PC-9 (cell line): ENCODE data around the gene PARN. TPM values are rescaled to one million over a fixed set of nuclear protein-coding genes. Genes with fewer than 3 reads are reported as not detected.

Experiments
- BruUV-seq: library from RNA; stranded (reverse); fragments of 400-500 nt; replicated peaks from 2 replicates; lab custom pipeline; 2021; lab: Mats Ljungman, UMichigan
- CTCF ChIA-PET: fragments of 300-600 bp; sonication (Branson Sonifier 250); formaldehyde crosslinking; loops from one replicate; lab custom pipeline; 2022; ENCODE audit warnings: antibody characterized with exemption; lab: Charles Lee
- POLR2A ChIA-PET: fragments of 300-600 bp; sonication (Branson Sonifier 250); formaldehyde crosslinking; loops from one replicate; lab custom pipeline; 2022; ENCODE audit warnings: antibody characterized with exemption; ENCODE audit not compliant: unreplicated experiment; lab: Charles Lee
- DNase-seq, 2 experiments: peaks; one replicate each; pipeline versions ENCODE4 v3.0.0 to v3.0.0-alpha.2; 2015 to 2022; ENCODE audit warnings: mixed read lengths in 1 of 2
- H2AFZ ChIP-seq: fragments of 200-600 bp; sonication (generic); 2 replicates; pipeline ENCODE4 v1.8.1; 2017; ENCODE audit warnings: antibody characterized with exemption
- H3F3A ChIP-seq: fragments of 200-600 bp; sonication (generic); 2 replicates; pipeline ENCODE4 v1.8.1; 2017; ENCODE audit warnings: antibody characterized with exemption, mild to moderate bottlenecking, low read depth; ENCODE audit not compliant: insufficient read depth
- H3K27ac ChIP-seq: fragments of 200-600 bp; sonication (generic); 2 replicates; pipeline ENCODE4 v1.6.1; 2016; ENCODE audit warnings: mixed run types
- H3K27me3 ChIP-seq: fragments of 200-600 bp; sonication (generic); 2 replicates; pipeline ENCODE4 v1.6.1; 2016; ENCODE audit warnings: low read depth, mixed run types; ENCODE audit not compliant: insufficient read depth
- H3K36me3 ChIP-seq: fragments of 200-600 bp; sonication (generic); 2 replicates; pipeline ENCODE4 v1.6.1; 2016; ENCODE audit warnings: low read depth, mixed run types
- H3K4me1 ChIP-seq: fragments of 200-600 bp; sonication (generic); replicated peaks from 2 replicates; pipeline ENCODE4 v1.6.1; 2016; ENCODE audit warnings: mixed run types; ENCODE audit not compliant: insufficient read depth
- H3K4me2 ChIP-seq: fragments of 200-600 bp; sonication (generic); 2 replicates; pipeline ENCODE4 v1.6.1; 2017; ENCODE audit warnings: mixed run types
- H3K4me3 ChIP-seq: fragments of 200-600 bp; sonication (generic); 2 replicates; pipeline ENCODE4 v1.6.1; 2016; ENCODE audit warnings: mixed run types
- H3K79me2 ChIP-seq: fragments of 200-600 bp; sonication (generic); 2 replicates; pipeline ENCODE4 v1.6.1; 2017; ENCODE audit warnings: low read depth, mixed run types
- H3K9me2 ChIP-seq: fragments of 200-600 bp; sonication (generic); 2 replicates; pipeline ENCODE4 v1.8.1; 2017; ENCODE audit warnings: mild to moderate bottlenecking; ENCODE audit not compliant: insufficient read depth
- H3K9me3 ChIP-seq: fragments of 200-600 bp; sonication (generic); 2 replicates; pipeline ENCODE4 v1.8.1; 2016; ENCODE audit warnings: low read depth; ENCODE audit not compliant: insufficient read depth
- H4K20me1 ChIP-seq: fragments of 200-600 bp; sonication (generic); 2 replicates; pipeline ENCODE4 v1.8.1; 2017; ENCODE audit not compliant: insufficient read depth
- EZH2 ChIP-seq: fragments of 200-600 bp; sonication (generic); IDR thresholded peaks from 2 replicates; pipeline ENCODE4 v1.8.0; 2017; ENCODE audit warnings: antibody characterized with exemption, low read depth
- intact Hi-C: fragments of 100-400 bp; cut with micrococcal nuclease; formaldehyde crosslinking; loops from one replicate; pipeline ENCODE4 v1.10.0; 2022; ENCODE audit not compliant: unreplicated experiment
- total RNA-seq: library from RNA; stranded (reverse); gene quantifications from 2 replicates; pipeline ENCODE4 v1.2.3, GENCODE V29; 2021
- TF ChIP-seq, protein P1 (sequence below): fragments of 200-600 bp; sonication (generic); conservative IDR thresholded peaks from 2 replicates; pipeline ENCODE4 v1.6.1; 2017; ENCODE audit warnings: mixed run types, antibody characterized with exemption, mild to moderate bottlenecking, moderate library complexity

Gene PARN
- total RNA-seq, 1 experiment from 2014 or later, result 53.0 TPM

DNA sequence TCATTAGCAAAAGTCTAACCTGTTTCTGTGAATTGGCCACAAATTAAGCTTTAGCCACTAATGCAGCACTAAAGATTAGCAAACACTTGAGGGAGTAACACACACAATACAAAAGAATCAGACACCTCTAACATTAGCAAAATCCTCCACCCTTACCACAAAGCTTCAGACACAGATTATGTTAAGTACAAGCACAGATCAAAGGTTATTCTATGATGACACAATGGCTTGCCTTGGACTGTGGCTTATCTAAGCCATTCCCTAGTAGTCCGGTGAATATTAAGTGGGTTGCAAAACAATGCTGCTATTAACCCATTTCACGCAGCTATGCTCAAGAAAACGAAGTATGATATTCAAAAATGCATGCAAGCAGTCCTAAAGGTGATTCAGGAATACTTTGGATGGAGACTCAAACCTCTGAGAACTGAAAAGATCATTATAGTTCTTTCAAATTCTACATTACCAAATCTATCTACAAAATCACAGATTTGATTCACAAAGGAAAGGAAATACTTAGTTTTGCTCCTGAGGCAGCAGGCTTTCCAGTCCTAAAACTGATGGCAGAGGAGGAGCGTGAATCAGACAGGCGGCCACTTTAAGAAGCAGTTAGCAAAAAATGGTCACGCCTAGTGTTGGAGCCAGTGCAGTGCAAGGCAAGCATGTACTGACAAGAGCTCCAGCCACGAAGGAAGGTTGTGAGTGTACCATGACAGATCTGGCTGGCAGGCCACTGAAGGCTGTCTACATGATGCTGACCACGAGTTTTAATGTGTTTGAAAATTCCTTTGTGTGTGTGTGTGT lies 67.2 kb downstream of the PARN start:
- Histone ChIP-seq H3K9me3 (no peaks in the 10 kb centered on the region), H3K79me2 (no peaks in the 10 kb centered on the region), H3K9me2 (no peaks in the 10 kb centered on the region), H3K27me3 (no peaks in the 10 kb centered on the region), H3F3A (peaks cover 29% of the 10 kb centered on the region), H2AFZ (no peak overlapping the region), H3K36me3 (peaks cover 3% of the 10 kb centered on the region; the same call in 1 of the 2 replicates), H3K27ac (no peak overlapping the region), H3K4me2 (no peak overlapping the region), H3K4me3 (no peak overlapping the region), H3K4me1 (peaks cover 34% of the 10 kb centered on the region), H4K20me1 (peaks cover 17% of the 10 kb centered on the region)
- ChIA-PET CTCF (interaction anchor here (0.6 kb wide), 1 partner anchor 66 kb away, joined by 6 read pairs; no protein-coding TSS in a partner anchor), POLR2A (no interaction called here)
- TF ChIP-seq, protein P1, sequence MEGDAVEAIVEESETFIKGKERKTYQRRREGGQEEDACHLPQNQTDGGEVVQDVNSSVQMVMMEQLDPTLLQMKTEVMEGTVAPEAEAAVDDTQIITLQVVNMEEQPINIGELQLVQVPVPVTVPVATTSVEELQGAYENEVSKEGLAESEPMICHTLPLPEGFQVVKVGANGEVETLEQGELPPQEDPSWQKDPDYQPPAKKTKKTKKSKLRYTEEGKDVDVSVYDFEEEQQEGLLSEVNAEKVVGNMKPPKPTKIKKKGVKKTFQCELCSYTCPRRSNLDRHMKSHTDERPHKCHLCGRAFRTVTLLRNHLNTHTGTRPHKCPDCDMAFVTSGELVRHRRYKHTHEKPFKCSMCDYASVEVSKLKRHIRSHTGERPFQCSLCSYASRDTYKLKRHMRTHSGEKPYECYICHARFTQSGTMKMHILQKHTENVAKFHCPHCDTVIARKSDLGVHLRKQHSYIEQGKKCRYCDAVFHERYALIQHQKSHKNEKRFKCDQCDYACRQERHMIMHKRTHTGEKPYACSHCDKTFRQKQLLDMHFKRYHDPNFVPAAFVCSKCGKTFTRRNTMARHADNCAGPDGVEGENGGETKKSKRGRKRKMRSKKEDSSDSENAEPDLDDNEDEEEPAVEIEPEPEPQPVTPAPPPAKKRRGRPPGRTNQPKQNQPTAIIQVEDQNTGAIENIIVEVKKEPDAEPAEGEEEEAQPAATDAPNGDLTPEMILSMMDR, result no peak
- TF ChIP-seq EZH2, result no peak
- intact Hi-C loops, result no loop called here
- DNase-seq, result no peak
- no TSS peak for BruUV-seq

DNA sequence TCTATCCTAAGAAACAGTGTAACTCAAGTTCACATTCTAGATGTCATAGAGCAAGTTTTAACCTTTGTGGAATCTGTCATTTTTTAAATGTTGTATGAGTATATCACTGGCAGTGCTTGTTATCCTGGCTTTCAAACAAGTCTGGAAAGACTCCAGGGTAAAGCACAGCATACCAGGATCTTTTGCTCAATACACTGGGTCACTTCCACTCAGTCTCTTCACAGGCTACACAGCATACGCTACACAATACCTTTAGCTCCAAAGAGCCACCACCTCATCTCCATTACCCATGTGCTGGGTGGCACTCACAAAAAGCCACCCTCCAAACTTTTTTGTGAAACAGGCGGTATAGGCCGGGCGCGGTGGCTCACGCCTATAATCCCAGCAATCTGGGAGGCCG lies 69.5 kb downstream of the PARN start:
- H3K27me3 ChIP-seq, result no peaks in the 10 kb centered on the region
- no peaks in the 10 kb centered on the region for H3K79me2 ChIP-seq
- H3K4me2 ChIP-seq, result no peak overlapping the region
- no peak overlapping the region for H3K4me3 ChIP-seq
- H3K36me3 ChIP-seq, result peaks cover 7% of the 10 kb centered on the region
- TF ChIP-seq, protein P1, result no peak
- no peaks in the 10 kb centered on the region for H3K9me2 ChIP-seq
- peaks cover 21% of the 10 kb centered on the region for H3F3A ChIP-seq
- intact Hi-C loops, result no loop called here
- ChIA-PET POLR2A (no interaction called here), CTCF (no interaction called here)
- no TSS peak for BruUV-seq
- H4K20me1 ChIP-seq, result peaks cover 6% of the 10 kb centered on the region
- H3K4me1 ChIP-seq, result peaks cover 17% of the 10 kb centered on the region
- DNase-seq, result no peak
- no peak overlapping the region for H2AFZ ChIP-seq
- no peaks in the 10 kb centered on the region for H3K9me3 ChIP-seq
- H3K27ac ChIP-seq, result no peak overlapping the region

DNA sequence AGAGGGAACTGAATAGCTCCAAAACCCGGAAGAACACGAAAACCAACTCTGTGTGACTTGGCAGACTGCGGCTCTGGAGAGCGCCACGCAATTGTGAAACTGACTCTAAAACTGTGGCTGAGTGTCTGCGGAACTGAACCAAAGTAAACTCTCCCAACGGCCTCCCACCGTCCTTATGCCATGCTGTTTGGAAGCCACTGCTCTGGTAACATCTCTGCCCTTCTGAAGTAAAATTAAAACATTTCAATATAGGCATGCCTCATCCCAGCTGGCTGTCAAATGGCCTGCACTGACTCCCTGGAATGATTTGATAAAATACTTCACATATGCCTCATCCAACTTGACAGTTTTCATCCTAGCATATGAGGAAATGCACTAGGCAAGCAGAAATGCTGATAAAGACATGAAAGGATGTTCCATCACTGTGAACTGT lies 70.2 kb downstream of the PARN start:
- Histone ChIP-seq H3K79me2 (no peaks in the 10 kb centered on the region), H4K20me1 (peaks cover 6% of the 10 kb centered on the region), H3F3A (peaks cover 14% of the 10 kb centered on the region), H3K9me3 (no peaks in the 10 kb centered on the region), H3K27ac (no peak overlapping the region), H3K9me2 (no peaks in the 10 kb centered on the region), H3K4me3 (no peak overlapping the region), H2AFZ (no peak overlapping the region), H3K36me3 (peaks cover 7% of the 10 kb centered on the region), H3K27me3 (no peaks in the 10 kb centered on the region), H3K4me2 (no peak overlapping the region), H3K4me1 (peaks cover 10% of the 10 kb centered on the region)
- DNase-seq, result no peak
- ChIA-PET POLR2A (no interaction called here), CTCF (no interaction called here)
- TF ChIP-seq, protein P1, result no peak
- TF ChIP-seq EZH2, result no peak
- intact Hi-C loops, result no loop called here
- BruUV-seq, result no TSS peak
